Karpas-422 (cell line): ENCODE measurements around the gene USP10. TPM values are rescaled to one million over a fixed set of nuclear protein-coding genes. Genes with fewer than 3 reads are reported as not detected.
"Not testable (repeated sequence)": the region's sequence is repeated elsewhere in the genome, so short reads cannot be mapped to it uniquely, and the experiment has no call there.

Experiments
- DNase-seq: peaks from one replicate; pipeline ENCODE4 v3.0.0-alpha.2; 2015
- H2AFZ ChIP-seq: fragments of 200-600 bp; sonication (generic); 2 replicates; pipeline ENCODE4 v1.6.1; 2014; ENCODE audit warnings: antibody characterized with exemption, low read length, mixed read lengths
- H3K27ac ChIP-seq: fragments of 200-600 bp; sonication (generic); 2 replicates; pipeline ENCODE4 v1.5.1; 2014; ENCODE audit warnings: mild to moderate bottlenecking, low read length, moderate library complexity
- H3K27me3 ChIP-seq: fragments of 200-600 bp; sonication (generic); 2 replicates; pipeline ENCODE4 v1.6.1; 2014; ENCODE audit warnings: low read length, mixed read lengths
- H3K36me3 ChIP-seq: fragments of 200-600 bp; sonication (generic); 2 replicates; pipeline ENCODE4 v1.6.1; 2014; ENCODE audit warnings: low read length, mixed read lengths; ENCODE audit not compliant: insufficient read depth
- H3K4me1 ChIP-seq: fragments of 200-600 bp; sonication (generic); 2 replicates; pipeline ENCODE4 v1.6.1; 2014; ENCODE audit warnings: mild to moderate bottlenecking, low read length, mixed read lengths
- H3K4me2 ChIP-seq: fragments of 200-600 bp; sonication (generic); 2 replicates; pipeline ENCODE4 v1.6.1; 2014; ENCODE audit warnings: low read length, low read depth, mild to moderate bottlenecking; ENCODE audit not compliant: poor library complexity, severe bottlenecking
- H3K4me3 ChIP-seq: fragments of 200-600 bp; sonication (generic); 2 replicates; pipeline ENCODE4 v1.5.1; 2014; ENCODE audit warnings: mild to moderate bottlenecking, antibody characterized with exemption, low read length, mixed read lengths
- H3K79me2 ChIP-seq: fragments of 200-600 bp; sonication (generic); 2 replicates; pipeline ENCODE4 v1.6.1; 2014; ENCODE audit warnings: mild to moderate bottlenecking, low read length, mixed read lengths
- H3K9ac ChIP-seq: fragments of 200-600 bp; sonication (generic); 2 replicates; pipeline ENCODE4 v1.6.0; 2014; ENCODE audit warnings: low read length
- H3K9me2 ChIP-seq: fragments of 200-600 bp; sonication (generic), shearing (Covaris generic); replicated peaks from 2 replicates; pipeline ENCODE4 v1.6.0; 2014; ENCODE audit warnings: mild to moderate bottlenecking, low read length, moderate library complexity; ENCODE audit not compliant: insufficient read depth
- H3K9me3 ChIP-seq: fragments of 300-700, 200-600 bp; sonication (generic); 2 replicates; pipeline ENCODE4 v1.6.1; 2014; ENCODE audit warnings: low read length, mixed read lengths
- H4K20me1 ChIP-seq: fragments of 200-600 bp; sonication (generic); 2 replicates; pipeline ENCODE4 v1.6.1; 2014; ENCODE audit warnings: mild to moderate bottlenecking, antibody characterized with exemption, low read length, low read depth; ENCODE audit not compliant: insufficient read depth
- total RNA-seq: library from RNA; depleted of rRNA; stranded (reverse); fragments of >200 nt; shearing (Covaris generic); gene quantifications from 2 replicates; pipeline ENCODE4 v1.2.3, GENCODE V29; 2014; ENCODE audit warnings: low replicate concordance

Gene USP10
- total RNA-seq, 1 experiment from 2014 or later = 79.9 TPM

DNA sequence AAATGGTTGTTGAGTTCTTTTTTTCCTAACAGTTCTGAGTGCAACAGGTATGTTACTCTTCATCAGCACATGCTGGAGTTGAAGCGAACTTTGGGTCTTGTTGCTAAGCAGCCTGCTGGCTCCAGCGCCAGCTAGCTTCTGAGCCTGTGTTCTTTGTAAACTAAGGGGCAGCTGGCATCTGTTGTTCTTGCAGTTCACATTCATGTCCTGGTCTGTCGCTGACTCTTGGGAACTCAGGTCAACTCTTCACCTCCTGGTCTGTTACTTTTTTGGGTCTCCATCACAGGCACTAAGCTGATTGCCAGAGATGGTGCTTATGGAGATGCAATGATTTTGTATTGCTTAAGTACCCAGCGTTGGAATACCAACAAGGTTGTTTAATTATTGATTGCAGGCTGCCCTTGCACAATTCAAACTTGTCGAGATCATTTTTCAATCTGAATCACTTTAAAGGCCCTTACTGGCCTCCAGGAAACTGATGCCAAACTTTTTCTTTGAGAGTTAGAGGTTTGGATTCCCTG lies 40.9 kb downstream of the USP10 start:
- H4K20me1 ChIP-seq = peaks cover 43% of the 10 kb centered on the region
- H3K36me3 ChIP-seq = peaks cover 30% of the 10 kb centered on the region
- H3K4me2 ChIP-seq = no peak overlapping the region

GRCh38 chr16:84741340-84741830 lies 41.6 kb downstream of the USP10 start:
- H4K20me1 ChIP-seq = peaks cover 36% of the 10 kb centered on the region

More for the DNA sequence above, 40.9 kb downstream of the USP10 start:
- no peak for DNase-seq
- H3K9ac ChIP-seq = no peak overlapping the region
- peaks cover 32% of the 10 kb centered on the region for H3K4me1 ChIP-seq
- H3K9me2 ChIP-seq = no peaks in the 10 kb centered on the region
- H3K27ac ChIP-seq = no peak overlapping the region
- no peaks in the 10 kb centered on the region for H3K27me3 ChIP-seq
- peaks cover 85% of the 10 kb centered on the region for H3K79me2 ChIP-seq
- no peak overlapping the region for H2AFZ ChIP-seq
- H3K9me3 ChIP-seq = no peaks in the 10 kb centered on the region
- H3K4me3 ChIP-seq = no peak overlapping the region

DNA sequence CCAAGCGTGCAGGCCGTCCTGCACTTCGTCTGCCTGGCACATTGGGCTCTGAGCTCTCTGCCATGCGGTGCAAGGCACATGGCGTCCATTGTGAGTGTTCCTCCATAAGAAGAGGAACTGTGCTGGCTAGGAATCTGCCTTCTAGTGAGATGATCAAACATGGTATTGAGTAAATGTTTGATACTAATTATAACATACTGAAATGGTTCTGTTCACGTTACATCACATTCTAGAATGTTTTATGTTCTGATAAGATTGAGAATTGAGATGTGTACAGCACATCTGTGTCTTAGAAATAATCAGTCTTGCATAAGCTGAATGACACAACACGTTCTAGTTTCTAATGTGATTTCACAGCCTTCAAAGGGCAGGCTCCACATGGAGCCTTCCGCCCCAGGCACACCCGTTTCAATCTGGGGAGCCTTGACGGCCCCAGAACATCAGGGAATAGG lies 42.9 kb downstream of the USP10 start:
- peaks cover 31% of the 10 kb centered on the region for H3K36me3 ChIP-seq
- no peak for DNase-seq
- H3K9ac ChIP-seq = no peak overlapping the region
- no peak overlapping the region for H3K4me2 ChIP-seq
- no peak overlapping the region for H3K27ac ChIP-seq
- no peaks in the 10 kb centered on the region for H3K9me2 ChIP-seq
- peaks cover 90% of the 10 kb centered on the region for H3K79me2 ChIP-seq
- peaks cover 18% of the 10 kb centered on the region for H3K4me1 ChIP-seq
- H3K9me3 ChIP-seq = no peaks in the 10 kb centered on the region
- H3K27me3 ChIP-seq = no peaks in the 10 kb centered on the region
- H3K4me3 ChIP-seq = no peak overlapping the region
- peaks cover 29% of the 10 kb centered on the region for H4K20me1 ChIP-seq
- no peak overlapping the region for H2AFZ ChIP-seq

More at GRCh38 chr16:84741340-84741830, 41.6 kb downstream of the USP10 start:
- H3K4me3 ChIP-seq = no peak overlapping the region
- peaks cover 28% of the 10 kb centered on the region for H3K4me1 ChIP-seq
- H3K9me3 ChIP-seq = no peaks in the 10 kb centered on the region
- no peaks in the 10 kb centered on the region for H3K27me3 ChIP-seq
- H3K79me2 ChIP-seq = peaks cover 85% of the 10 kb centered on the region
- H3K4me2 ChIP-seq = no peak overlapping the region
- H2AFZ ChIP-seq = no peak overlapping the region
- DNase-seq = no peak
- H3K9me2 ChIP-seq = no peaks in the 10 kb centered on the region
- H3K27ac ChIP-seq = no peak overlapping the region
- H3K9ac ChIP-seq = no peak overlapping the region
- H3K36me3 ChIP-seq = peaks cover 31% of the 10 kb centered on the region

GRCh38 chr16:84746231-84746630 lies 46.4 kb downstream of the USP10 start:
- H3K9ac ChIP-seq = no peak overlapping the region
- H3K27me3 ChIP-seq = no peaks in the 10 kb centered on the region
- H3K4me1 ChIP-seq = peaks cover 7% of the 10 kb centered on the region; the same call in 1 of the 2 replicates
- no peaks in the 10 kb centered on the region for H3K9me2 ChIP-seq
- no peak overlapping the region for H3K4me2 ChIP-seq
- no peak for DNase-seq
- peaks cover 89% of the 10 kb centered on the region for H3K79me2 ChIP-seq
- H3K4me3 ChIP-seq = no peak overlapping the region
- H4K20me1 ChIP-seq = peaks cover 21% of the 10 kb centered on the region
- H3K9me3 ChIP-seq = no peaks in the 10 kb centered on the region
- no peak overlapping the region for H2AFZ ChIP-seq
- H3K27ac ChIP-seq = no peak overlapping the region
- H3K36me3 ChIP-seq = peaks cover 21% of the 10 kb centered on the region

- Histone ChIP-seq H4K20me1 (peaks cover 21% of the 10 kb centered on the region), H3K9ac (no peak overlapping the region), H3K4me2 (no peak overlapping the region), H3K4me1 (peaks cover 7% of the 10 kb centered on the region; the same call in 1 of the 2 replicates), H3K9me2 (no peaks in the 10 kb centered on the region), H3K4me3 (no peak overlapping the region), H3K79me2 (peaks cover 89% of the 10 kb centered on the region), H3K27me3 (no peaks in the 10 kb centered on the region), H2AFZ (no peak overlapping the region), H3K9me3 (no peaks in the 10 kb centered on the region), H3K27ac (no peak overlapping the region), H3K36me3 (peaks cover 21% of the 10 kb centered on the region)
- no peak for DNase-seq
These were observed 47.1 kb downstream of the USP10 start for GRCh38 chr16:84746875-84747274.

DNA sequence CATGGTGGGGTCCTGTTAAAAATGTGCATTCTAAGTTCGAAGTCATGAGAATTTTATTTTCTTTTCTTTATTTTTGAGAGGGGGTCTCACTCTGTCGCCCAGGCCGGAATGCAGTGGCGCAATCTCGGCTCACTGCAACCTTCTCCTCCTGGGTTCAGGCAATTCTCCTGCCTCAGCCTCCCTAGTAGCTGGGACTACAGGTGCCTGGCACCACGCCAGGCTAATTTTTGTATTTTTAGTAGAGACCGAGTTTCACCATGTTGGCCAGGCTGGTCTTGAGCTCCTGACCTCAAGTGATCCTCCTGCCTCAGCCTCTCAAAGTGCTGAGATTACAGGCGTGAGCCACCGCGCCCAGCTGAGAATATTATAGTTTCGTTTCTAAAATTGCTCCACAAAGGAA lies 48.4 kb downstream of the USP10 start:
- H3K9me3 ChIP-seq, H3K9ac ChIP-seq, H3K4me3 ChIP-seq, H3K4me2 ChIP-seq, H2AFZ ChIP-seq, H3K4me1 ChIP-seq, H3K27me3 ChIP-seq, H3K27ac ChIP-seq, DNase-seq, H3K9me2 ChIP-seq: not testable (repeated sequence)
- Histone ChIP-seq H3K36me3 (peaks cover 14% of the 10 kb centered on the region), H4K20me1 (peaks cover 15% of the 10 kb centered on the region), H3K79me2 (peaks cover 87% of the 10 kb centered on the region)

- Histone ChIP-seq H2AFZ (no peak overlapping the region), H3K79me2 (peaks cover 87% of the 10 kb centered on the region), H3K27ac (no peak overlapping the region), H3K36me3 (peaks cover 6% of the 10 kb centered on the region; the same call in 1 of the 2 replicates), H3K4me3 (no peak overlapping the region), H3K9me3 (no peaks in the 10 kb centered on the region), H3K4me2 (no peak overlapping the region), H3K9ac (no peak overlapping the region), H3K27me3 (no peaks in the 10 kb centered on the region), H3K4me1 (peaks cover 10% of the 10 kb centered on the region), H3K9me2 (no peaks in the 10 kb centered on the region), H4K20me1 (peaks cover 20% of the 10 kb centered on the region)
- no peak for DNase-seq
These were observed 49.3 kb downstream of the USP10 start for GRCh38 chr16:84749072-84749471.

DNA sequence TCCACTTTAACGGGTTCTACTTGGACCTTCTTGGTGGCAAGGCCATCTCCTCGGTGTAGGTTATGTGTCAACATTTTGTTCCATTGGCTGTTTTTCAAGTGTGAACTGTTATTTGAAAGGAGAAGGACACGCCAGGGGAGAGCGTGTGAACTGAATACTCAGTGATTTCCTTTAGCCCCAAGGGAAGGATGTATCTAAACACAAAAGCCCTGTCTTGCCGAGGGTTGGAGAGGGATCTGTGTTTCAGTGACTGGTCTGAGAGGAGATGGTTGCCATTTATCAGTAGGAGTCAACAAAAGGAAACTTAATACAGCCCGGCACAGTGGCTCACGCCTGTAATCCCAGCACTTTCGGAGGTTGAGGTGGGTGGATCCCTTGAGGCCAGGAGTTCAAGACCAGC lies 50.0 kb downstream of the USP10 start:
- H3K27ac ChIP-seq = no peak overlapping the region
- H3K79me2 ChIP-seq = peaks cover 87% of the 10 kb centered on the region
- no peaks in the 10 kb centered on the region for H3K9me2 ChIP-seq
- peaks cover 27% of the 10 kb centered on the region for H4K20me1 ChIP-seq
- no peaks in the 10 kb centered on the region for H3K9me3 ChIP-seq
- H3K9ac ChIP-seq = no peak overlapping the region
- H3K4me1 ChIP-seq = peaks cover 16% of the 10 kb centered on the region
- no peaks in the 10 kb centered on the region for H3K27me3 ChIP-seq
- no peak overlapping the region for H2AFZ ChIP-seq
- H3K4me2 ChIP-seq = no peak overlapping the region
- H3K4me3 ChIP-seq = no peak overlapping the region
- DNase-seq = no peak
- peaks cover 5% of the 10 kb centered on the region; the same call in 1 of the 2 replicates for H3K36me3 ChIP-seq
